C4-2B (cell line): ENCODE measurements around the gene HNRNPAB.

Experiments used
- H3K27ac ChIP-seq: fragments of 450-650 bp; 2 replicates; pipeline ENCODE4 v1.5.1; 2017
- CTCF ChIP-seq: fragments of 450-650 bp; conservative IDR thresholded peaks from 2 replicates; pipeline ENCODE4 v1.5.1; 2017; ENCODE audit warnings: mild to moderate bottlenecking
- ZFX ChIP-seq: fragments of 450-650 bp; IDR thresholded peaks from 2 replicates; pipeline ENCODE4 v1.6.1; 2017

The HNRNPAB gene

GRCh38 chr5:178203670-178204181 lies 607 bp upstream of the HNRNPAB start:
- TF ChIP-seq CTCF, result no peak
- no peak for TF ChIP-seq ZFX
- H3K27ac ChIP-seq, result peak overlapping the region; percentile 98

- no peak; the same call in 1 of the 2 replicates for TF ChIP-seq CTCF
- peak; percentile 91 for TF ChIP-seq ZFX
- peak overlapping the region; percentile 98 for H3K27ac ChIP-seq
Measured at GRCh38 chr5:178204935-178205748, 809 bp downstream of the HNRNPAB start.

- peak overlapping the region; percentile 98 for H3K27ac ChIP-seq
- TF ChIP-seq CTCF (no peak), ZFX (no peak)
Measured at GRCh38 chr5:178205749-178206047, 1.4 kb downstream of the HNRNPAB start.

- TF ChIP-seq ZFX, result no peak
- TF ChIP-seq CTCF, result no peak
- H3K27ac ChIP-seq, result peak overlapping the region; percentile 98
Measured at GRCh38 chr5:178206166-178207101, 2.1 kb downstream of the HNRNPAB start.

- no peak for TF ChIP-seq ZFX
- no peak for TF ChIP-seq CTCF
- H3K27ac ChIP-seq, result peak overlapping the region; percentile 98
Measured at GRCh38 chr5:178207183-178207916, 3.0 kb downstream of the HNRNPAB start.

- H3K27ac ChIP-seq, result 0 out of 2 replicates have a peak overlapping the region, but pooled peaks have one; percentile 1
Measured at GRCh38 chr5:178207917-178208280, 3.6 kb downstream of the HNRNPAB start.

More at GRCh38 chr5:178207917-178208280, 3.6 kb downstream of the HNRNPAB start:
- TF ChIP-seq ZFX, result no peak
- TF ChIP-seq CTCF, result no peak
